Measurements from ENCODE around the gene HOXA4.

HOXA4 gene

DNA sequence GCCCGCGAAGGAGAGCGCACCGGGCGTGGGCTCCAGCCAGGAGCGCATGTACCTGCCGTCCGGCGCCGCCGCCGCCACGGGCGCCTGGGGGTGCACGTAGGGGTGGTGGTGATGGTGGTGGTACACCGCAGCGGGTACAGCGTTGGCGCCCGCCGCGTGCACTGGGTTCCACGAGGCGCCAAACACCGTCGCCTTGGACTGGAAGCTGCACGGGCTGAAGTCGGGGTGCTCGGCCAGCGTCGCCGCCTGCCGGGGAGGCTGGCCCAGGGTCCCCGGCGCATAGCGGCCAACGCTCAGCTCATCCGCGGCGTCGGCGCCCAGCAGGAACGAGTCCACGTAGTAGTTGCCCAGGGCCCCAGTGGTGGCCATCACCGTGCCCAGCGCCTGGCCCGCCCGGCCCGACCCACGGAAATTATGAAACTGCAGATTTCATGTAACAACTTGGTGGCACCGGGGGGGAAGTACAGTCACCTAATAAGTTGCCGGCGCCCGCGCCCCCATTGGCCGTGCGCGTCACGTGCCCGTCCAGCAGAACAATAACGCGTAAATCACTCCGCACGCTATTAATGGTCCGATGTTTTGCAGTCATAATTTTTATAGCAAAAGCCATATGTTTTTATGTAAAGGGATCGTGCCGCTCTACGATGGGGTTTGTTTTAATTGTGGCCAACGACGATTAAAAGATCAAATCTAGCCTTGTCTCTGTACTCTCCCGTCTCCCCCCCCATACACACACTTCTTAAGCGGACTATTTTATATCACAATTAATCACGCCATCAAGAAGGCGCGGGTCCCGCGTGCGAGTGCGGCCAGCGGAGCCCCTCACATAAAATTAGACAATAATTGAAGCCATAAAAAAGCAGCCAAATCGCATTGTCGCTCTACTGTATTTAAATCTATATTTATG is 34.8 kb upstream of the HOXA4 start, which contains the start of gene HOXA9:
HOXA9 (minus strand) TSS at position 449 of the 907 bp plus-strand sequence; CDS start at position 369, 80 bp downstream.
- H3K4me3 ChIP-seq (ENCODE audit: low read length): no peak within 1 kb of the TSS
- 0 out of 2 replicates have a peak, but pooled peaks cover under 1% of the 10 kb centered on the region for H3K4me1 ChIP-seq (ENCODE audit: low read length)
- H3F3A ChIP-seq (ENCODE audit: insufficient read depth, low read length): no peaks in the 10 kb centered on the region
- TF ChIP-seq, protein P1, sequence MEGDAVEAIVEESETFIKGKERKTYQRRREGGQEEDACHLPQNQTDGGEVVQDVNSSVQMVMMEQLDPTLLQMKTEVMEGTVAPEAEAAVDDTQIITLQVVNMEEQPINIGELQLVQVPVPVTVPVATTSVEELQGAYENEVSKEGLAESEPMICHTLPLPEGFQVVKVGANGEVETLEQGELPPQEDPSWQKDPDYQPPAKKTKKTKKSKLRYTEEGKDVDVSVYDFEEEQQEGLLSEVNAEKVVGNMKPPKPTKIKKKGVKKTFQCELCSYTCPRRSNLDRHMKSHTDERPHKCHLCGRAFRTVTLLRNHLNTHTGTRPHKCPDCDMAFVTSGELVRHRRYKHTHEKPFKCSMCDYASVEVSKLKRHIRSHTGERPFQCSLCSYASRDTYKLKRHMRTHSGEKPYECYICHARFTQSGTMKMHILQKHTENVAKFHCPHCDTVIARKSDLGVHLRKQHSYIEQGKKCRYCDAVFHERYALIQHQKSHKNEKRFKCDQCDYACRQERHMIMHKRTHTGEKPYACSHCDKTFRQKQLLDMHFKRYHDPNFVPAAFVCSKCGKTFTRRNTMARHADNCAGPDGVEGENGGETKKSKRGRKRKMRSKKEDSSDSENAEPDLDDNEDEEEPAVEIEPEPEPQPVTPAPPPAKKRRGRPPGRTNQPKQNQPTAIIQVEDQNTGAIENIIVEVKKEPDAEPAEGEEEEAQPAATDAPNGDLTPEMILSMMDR (IDR thresholded peaks at IDR 0.05; ENCODE audit: low read length): no peak
- TF ChIP-seq EZH2 (optimal IDR thresholded peaks at IDR 0.05; ENCODE audit: low read depth, low read length) (no peak), EZH2phosphoT487 (IDR thresholded peaks at IDR 0.05; ENCODE audit: low read length) (no peak)
- H3K4me2 ChIP-seq (ENCODE audit: low read depth, low read length): no peak within 1 kb of the TSS
- DNase-seq: no peak
- peaks cover 88% of the 10 kb centered on the region for H3K27me3 ChIP-seq (replicated peaks; ENCODE audit: insufficient read depth, low read length)
- H3K9me2 ChIP-seq (replicated peaks; ENCODE audit: insufficient read depth, low read length): no peaks in the 10 kb centered on the region
- H3K9me3 ChIP-seq (replicated peaks; ENCODE audit: insufficient read depth, low read length): no peaks in the 10 kb centered on the region
- H3K36me3 ChIP-seq (replicated peaks; ENCODE audit: insufficient read depth, low read length): no peaks in the 10 kb centered on the region
- H3K79me2 ChIP-seq (ENCODE audit: low read length): no peaks in the 10 kb centered on the region
- H4K20me1 ChIP-seq (ENCODE audit: insufficient read depth, low read length): no peaks in the 10 kb centered on the region
- H3K9ac ChIP-seq (ENCODE audit: low read length): no peak within 1 kb of the TSS
- no peak within 1 kb of the TSS for H3K27ac ChIP-seq (ENCODE audit: low read length)
- no peak within 1 kb of the TSS for H2AFZ ChIP-seq (ENCODE audit: low read length)

DNA sequence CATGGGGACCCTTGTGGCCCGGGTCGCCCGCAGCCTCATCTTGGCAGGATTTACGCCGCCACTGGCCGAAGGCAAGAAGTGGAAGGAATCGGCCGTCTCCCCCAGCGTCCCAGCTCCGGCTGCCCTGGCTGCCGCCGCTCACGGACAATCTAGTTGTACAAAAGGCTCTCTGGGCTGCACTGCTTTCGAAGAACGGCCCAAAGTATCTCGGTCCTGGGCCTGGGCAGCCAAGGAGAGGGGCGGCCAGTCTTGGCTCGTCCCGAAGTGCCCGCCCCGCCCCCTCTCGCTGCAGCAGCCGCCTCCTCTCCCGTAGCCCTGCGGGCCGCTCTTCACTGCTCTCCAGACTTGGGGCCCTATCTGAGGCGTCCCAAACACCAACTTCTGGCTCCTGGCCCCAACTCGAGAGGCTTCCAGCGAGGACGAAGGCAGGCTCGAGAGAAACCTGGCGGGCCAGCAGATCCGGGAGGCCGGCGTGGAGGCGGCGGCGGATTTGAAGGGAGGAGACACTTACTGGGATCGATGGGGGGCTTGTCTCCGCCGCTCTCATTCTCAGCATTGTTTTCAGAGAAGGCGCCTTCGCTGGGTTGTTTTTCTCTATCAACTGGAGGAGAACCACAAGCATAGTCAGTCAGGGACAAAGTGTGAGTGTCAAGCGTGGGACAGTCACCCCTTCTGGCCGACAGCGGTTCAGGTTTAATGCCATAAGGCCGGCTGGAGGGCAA is 34.0 kb upstream of the HOXA4 start:
- H3K4me2 ChIP-seq (ENCODE audit: low read depth, low read length): no peak overlapping the region
- H4K20me1 ChIP-seq (ENCODE audit: insufficient read depth, low read length): no peaks in the 10 kb centered on the region
- DNase-seq: no peak
- H3K27me3 ChIP-seq (replicated peaks; ENCODE audit: insufficient read depth, low read length): peaks cover 91% of the 10 kb centered on the region
- H3K9me2 ChIP-seq (replicated peaks; ENCODE audit: insufficient read depth, low read length): no peaks in the 10 kb centered on the region
- H3K27ac ChIP-seq (ENCODE audit: low read length): no peak overlapping the region
- no peaks in the 10 kb centered on the region for H3K79me2 ChIP-seq (ENCODE audit: low read length)
- H3K9ac ChIP-seq (ENCODE audit: low read length): no peak overlapping the region
- H3F3A ChIP-seq (ENCODE audit: insufficient read depth, low read length): no peaks in the 10 kb centered on the region
- TF ChIP-seq, protein P1 (IDR thresholded peaks at IDR 0.05; ENCODE audit: low read length): no peak
- TF ChIP-seq EZH2phosphoT487 (IDR thresholded peaks at IDR 0.05; ENCODE audit: low read length): no peak
- no peak for TF ChIP-seq EZH2 (optimal IDR thresholded peaks at IDR 0.05; ENCODE audit: low read depth, low read length)
- H3K4me3 ChIP-seq (ENCODE audit: low read length): no peak overlapping the region
- H2AFZ ChIP-seq (ENCODE audit: low read length): no peak overlapping the region
- H3K36me3 ChIP-seq (replicated peaks; ENCODE audit: insufficient read depth, low read length): no peaks in the 10 kb centered on the region
- 0 out of 2 replicates have a peak, but pooled peaks cover 4% of the 10 kb centered on the region for H3K4me1 ChIP-seq (ENCODE audit: low read length)
- H3K9me3 ChIP-seq (replicated peaks; ENCODE audit: insufficient read depth, low read length): no peaks in the 10 kb centered on the region

DNA sequence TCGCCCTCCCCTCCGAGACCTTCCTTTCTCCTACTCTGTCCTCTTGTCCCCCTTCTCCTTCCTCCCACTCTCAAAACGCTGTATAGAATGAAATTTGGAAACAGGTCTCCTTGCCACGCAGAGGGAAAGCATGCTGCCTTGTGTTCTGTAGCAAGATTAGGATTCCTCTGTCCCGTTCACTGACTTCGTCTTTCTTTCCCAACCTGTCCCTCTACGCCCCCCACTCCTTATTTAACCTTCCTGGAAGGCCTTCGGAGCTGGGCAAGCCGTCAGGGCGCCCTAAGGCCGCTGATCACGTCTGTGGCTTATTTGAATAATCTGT is 33.4 kb upstream of the HOXA4 start:
- Histone ChIP-seq H3F3A (ENCODE audit: insufficient read depth, low read length) (no peaks in the 10 kb centered on the region), H3K9ac (ENCODE audit: low read length) (no peak overlapping the region), H3K79me2 (ENCODE audit: low read length) (no peaks in the 10 kb centered on the region), H3K36me3 (replicated peaks; ENCODE audit: insufficient read depth, low read length) (no peaks in the 10 kb centered on the region), H2AFZ (ENCODE audit: low read length) (no peak overlapping the region), H3K27me3 (replicated peaks; ENCODE audit: insufficient read depth, low read length) (peaks cover 91% of the 10 kb centered on the region), H3K4me3 (ENCODE audit: low read length) (no peak overlapping the region), H3K4me2 (ENCODE audit: low read depth, low read length) (no peak overlapping the region), H3K4me1 (ENCODE audit: low read length) (0 out of 2 replicates have a peak, but pooled peaks cover 4% of the 10 kb centered on the region), H3K27ac (ENCODE audit: low read length) (no peak overlapping the region), H3K9me3 (replicated peaks; ENCODE audit: insufficient read depth, low read length) (no peaks in the 10 kb centered on the region), H3K9me2 (replicated peaks; ENCODE audit: insufficient read depth, low read length) (no peaks in the 10 kb centered on the region), H4K20me1 (ENCODE audit: insufficient read depth, low read length) (no peaks in the 10 kb centered on the region)
- TF ChIP-seq EZH2phosphoT487 (IDR thresholded peaks at IDR 0.05; ENCODE audit: low read length): no peak
- TF ChIP-seq EZH2 (optimal IDR thresholded peaks at IDR 0.05; ENCODE audit: low read depth, low read length): no peak
- TF ChIP-seq, protein P1 (IDR thresholded peaks at IDR 0.05; ENCODE audit: low read length): no peak
- no peak for DNase-seq
